ENCODE data around the gene RAPH1. TPM values are rescaled to one million over a fixed set of nuclear protein-coding genes. Genes with fewer than 3 reads are reported as not detected.

The RAPH1 gene
- total RNA-seq, 1 experiment from 2014 or later, result 29.7 TPM

DNA sequence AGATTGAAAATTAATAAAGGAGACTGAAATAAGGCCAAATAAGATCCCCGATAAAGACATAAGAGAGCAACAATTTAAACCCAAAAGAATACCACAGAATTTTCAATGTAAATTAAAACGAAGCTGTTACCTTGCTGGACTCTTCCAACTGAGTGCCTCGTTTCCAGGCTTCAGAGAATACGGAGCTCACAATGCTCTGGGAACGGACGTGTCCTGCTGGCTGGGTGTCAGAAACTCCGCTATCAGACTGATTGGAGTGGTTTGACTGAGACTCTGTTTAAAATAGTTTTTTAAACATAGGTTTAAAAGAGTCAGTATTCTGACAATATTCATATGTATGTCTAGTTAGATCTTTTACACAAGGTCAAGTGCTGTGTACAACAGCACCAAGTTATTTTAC is 90.4 kb downstream of the RAPH1 start:
- no peaks in the 10 kb centered on the region for H3K9me3 ChIP-seq (ENCODE audit: low read depth, low read length, poor library complexity, severe bottlenecking)
- CTCF ChIA-PET, result no interaction called here
- no peak overlapping the region for H3K27ac ChIP-seq (ENCODE audit: low read depth, low read length, poor library complexity, severe bottlenecking)
- no peaks in the 10 kb centered on the region for H3K4me1 ChIP-seq (ENCODE audit: insufficient read depth, low read length, poor library complexity, severe bottlenecking)
- no peak for DNase-seq (ENCODE audit: low spot score)
- H3K27me3 ChIP-seq (replicated peaks; ENCODE audit: insufficient read depth, low read depth, low read length, poor library complexity), result no peaks in the 10 kb centered on the region
- peaks cover 19% of the 10 kb centered on the region for H3K36me3 ChIP-seq (ENCODE audit: insufficient read depth, low read length, poor library complexity, severe bottlenecking)
- intact Hi-C loops (cut with micrococcal nuclease; ENCODE audit: unreplicated experiment), result no loop called here
- no peak overlapping the region for H3K4me3 ChIP-seq (ENCODE audit: low read depth, low read length, poor library complexity, severe bottlenecking)
- BruUV-seq (replicated peaks), result no TSS peak
- TF ChIP-seq, protein P1, sequence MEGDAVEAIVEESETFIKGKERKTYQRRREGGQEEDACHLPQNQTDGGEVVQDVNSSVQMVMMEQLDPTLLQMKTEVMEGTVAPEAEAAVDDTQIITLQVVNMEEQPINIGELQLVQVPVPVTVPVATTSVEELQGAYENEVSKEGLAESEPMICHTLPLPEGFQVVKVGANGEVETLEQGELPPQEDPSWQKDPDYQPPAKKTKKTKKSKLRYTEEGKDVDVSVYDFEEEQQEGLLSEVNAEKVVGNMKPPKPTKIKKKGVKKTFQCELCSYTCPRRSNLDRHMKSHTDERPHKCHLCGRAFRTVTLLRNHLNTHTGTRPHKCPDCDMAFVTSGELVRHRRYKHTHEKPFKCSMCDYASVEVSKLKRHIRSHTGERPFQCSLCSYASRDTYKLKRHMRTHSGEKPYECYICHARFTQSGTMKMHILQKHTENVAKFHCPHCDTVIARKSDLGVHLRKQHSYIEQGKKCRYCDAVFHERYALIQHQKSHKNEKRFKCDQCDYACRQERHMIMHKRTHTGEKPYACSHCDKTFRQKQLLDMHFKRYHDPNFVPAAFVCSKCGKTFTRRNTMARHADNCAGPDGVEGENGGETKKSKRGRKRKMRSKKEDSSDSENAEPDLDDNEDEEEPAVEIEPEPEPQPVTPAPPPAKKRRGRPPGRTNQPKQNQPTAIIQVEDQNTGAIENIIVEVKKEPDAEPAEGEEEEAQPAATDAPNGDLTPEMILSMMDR (conservative IDR thresholded peaks at IDR 0.05; ENCODE audit: low read depth, low read length), result no peak
- no peak for TF ChIP-seq EZH2 (IDR thresholded peaks at IDR 0.05; ENCODE audit: borderline replicate concordance, low read depth, low read length, poor library complexity, severe bottlenecking)
- POLR2A ChIA-PET (ENCODE audit: low non-redundant PET), result no interaction called here

DNA sequence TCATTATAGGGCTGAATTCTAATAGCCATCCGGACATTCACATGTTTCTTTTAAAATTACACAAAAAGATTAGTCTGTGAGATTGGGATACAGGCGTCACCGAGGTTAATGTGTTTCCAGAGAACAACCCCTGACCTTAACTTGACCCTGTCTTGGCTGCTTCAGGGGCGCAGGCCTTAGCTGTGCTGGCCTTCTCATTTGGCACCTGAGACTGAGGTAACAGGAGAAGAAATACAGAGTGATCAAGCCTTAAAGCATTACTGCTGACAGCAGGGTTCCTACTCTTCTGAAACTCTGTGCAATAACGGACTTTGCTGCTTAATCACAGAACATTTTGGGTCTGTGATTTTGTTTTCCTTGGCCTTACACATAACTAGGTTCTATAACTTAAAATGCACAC is 92.6 kb downstream of the RAPH1 start:
- Histone ChIP-seq H3K36me3 (ENCODE audit: insufficient read depth, low read length, poor library complexity, severe bottlenecking) (peaks cover 28% of the 10 kb centered on the region), H3K27ac (ENCODE audit: low read depth, low read length, poor library complexity, severe bottlenecking) (no peak overlapping the region), H3K9me3 (ENCODE audit: low read depth, low read length, poor library complexity, severe bottlenecking) (no peaks in the 10 kb centered on the region), H3K4me3 (ENCODE audit: low read depth, low read length, poor library complexity, severe bottlenecking) (no peak overlapping the region), H3K4me1 (ENCODE audit: insufficient read depth, low read length, poor library complexity, severe bottlenecking) (no peaks in the 10 kb centered on the region), H3K27me3 (replicated peaks; ENCODE audit: insufficient read depth, low read depth, low read length, poor library complexity) (no peaks in the 10 kb centered on the region)
- intact Hi-C loops (cut with micrococcal nuclease; ENCODE audit: unreplicated experiment), result no loop called here
- no peak for DNase-seq (ENCODE audit: low spot score)
- TF ChIP-seq, protein P1 (conservative IDR thresholded peaks at IDR 0.05; ENCODE audit: low read depth, low read length), result no peak
- no peak for TF ChIP-seq EZH2 (IDR thresholded peaks at IDR 0.05; ENCODE audit: borderline replicate concordance, low read depth, low read length, poor library complexity, severe bottlenecking)
- BruUV-seq (replicated peaks), result no TSS peak
- ChIA-PET POLR2A (ENCODE audit: low non-redundant PET) (no interaction called here), CTCF (no interaction called here)

DNA sequence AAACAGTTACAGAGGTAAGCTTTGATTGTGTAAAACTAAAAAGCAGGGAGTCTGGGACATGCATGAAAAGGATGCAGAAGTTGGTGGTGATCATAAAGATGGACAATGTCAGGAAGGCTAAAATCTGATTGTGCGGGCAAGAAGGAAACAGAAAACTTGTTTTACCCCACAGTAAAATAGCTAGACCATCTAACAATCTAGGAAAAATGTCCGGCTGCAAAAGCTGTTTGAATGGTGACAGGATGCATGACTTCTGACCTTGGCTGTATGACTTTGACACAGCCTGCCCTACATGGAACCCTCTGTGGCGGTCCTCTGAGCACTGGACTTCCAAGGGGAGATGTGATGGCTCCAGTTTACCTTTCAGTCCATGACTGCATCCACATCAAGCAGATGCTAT is 93.6 kb downstream of the RAPH1 start:
- Histone ChIP-seq H3K36me3 (ENCODE audit: insufficient read depth, low read length, poor library complexity, severe bottlenecking) (peaks cover 18% of the 10 kb centered on the region), H3K4me1 (ENCODE audit: insufficient read depth, low read length, poor library complexity, severe bottlenecking) (no peaks in the 10 kb centered on the region), H3K27me3 (replicated peaks; ENCODE audit: insufficient read depth, low read depth, low read length, poor library complexity) (no peaks in the 10 kb centered on the region), H3K27ac (ENCODE audit: low read depth, low read length, poor library complexity, severe bottlenecking) (no peak overlapping the region), H3K4me3 (ENCODE audit: low read depth, low read length, poor library complexity, severe bottlenecking) (no peak overlapping the region), H3K9me3 (ENCODE audit: low read depth, low read length, poor library complexity, severe bottlenecking) (no peaks in the 10 kb centered on the region)
- TF ChIP-seq EZH2 (IDR thresholded peaks at IDR 0.05; ENCODE audit: borderline replicate concordance, low read depth, low read length, poor library complexity, severe bottlenecking), result no peak
- TF ChIP-seq, protein P1 (conservative IDR thresholded peaks at IDR 0.05; ENCODE audit: low read depth, low read length), result no peak
- POLR2A ChIA-PET (ENCODE audit: low non-redundant PET), result no interaction called here
- intact Hi-C loops (cut with micrococcal nuclease; ENCODE audit: unreplicated experiment), result no loop called here
- BruUV-seq (replicated peaks), result no TSS peak
- DNase-seq (ENCODE audit: low spot score), result no peak
- CTCF ChIA-PET, result no interaction called here
